Heart left ventricle (tissue), 13 donors: Measurements from ENCODE around the gene C1QTNF1.
A peak's percentile ranks its signal among the peaks of the same experiment; 100 is the strongest.

Source experiments
- CTCF ChIP-seq, 12 donors: fragments of 200-600 bp; sonication (generic) in 4 of 12; IDR thresholded peaks; one replicate each; pipeline versions ENCODE4 v1.5.0 to v1.8.0; 2018 to 2022; ENCODE audit warnings: antibody characterized with exemption in 12 of 12, mild to moderate bottlenecking in 5 of 12
- POLR2A ChIP-seq, 2 donors: fragments of 450-650 bp; IDR thresholded peaks; one replicate each; pipeline ENCODE4 v1.6.1; 2017; ENCODE audit warnings: antibody characterized with exemption in 2 of 2, mild to moderate bottlenecking in 2 of 2, moderate library complexity in 2 of 2
- donor health status: ischemic (EF 13 %, LVEDD 7.1; RV severe dilation, severe dysfunction).
- donor health status: DM: no; HTN: yes; CAD: no.
- donor health status: DM: no; HTN: no; CAD: no.
- donor health status: ischemic (EF 25% LVEDD 6.9; RV normal size, moderate dysfunction).
- donor health status: ischemic (EF 25% LVEDD 5.7; RV mildly dilated, moderate dysfunction).
- donor health status: ischemic (EF 35%, LVEDD 5.7; RV mildly dilated, moderate dysfunction).
- donor health status: nonischemic (EF 11% LVEDD 7.7; RV severe dilation, severe dysfunction).
- donor health status: DM: yes; HTN: yes; CAD: no.
- donor health status: PGD.
- donor health status: ischemic (EF 29% LVEDD 5.4; RV normal size, mild dysfunction).
- donor health status: nonischemic (EF 23%, LVEDD 6.1; RV moderate dilation, normal function).

- TF ChIP-seq CTCF (IDR thresholded peaks at IDR 0.05) (peak; percentile 57 to 82 (median 75)), POLR2A (IDR thresholded peaks at IDR 0.05) (no peak)
Observed at GRCh38 chr17:79019632-79020584, 4.1 kb upstream of the C1QTNF1 start.
